Right cardiac atrium (tissue), 5 donors: Measurements from ENCODE around the gene TECTA. TPM values are rescaled to one million over a fixed set of nuclear protein-coding genes. Genes with fewer than 3 reads are reported as not detected.

Source experiments
- ATAC-seq, 2 donors: fragments of 200-7000 bp; cut with Tn5 transposase; one replicate each; pipeline versions ENCODE4 v1.8.0 to v1.9.1; 2020; ENCODE audit warnings: moderate library complexity in 2 of 2, mild to moderate bottlenecking in 1 of 2
- DNase-seq, 3 donors: peaks; one replicate each; pipeline ENCODE4 v3.0.0-alpha.2; 2020
- H3K27ac ChIP-seq: one replicate; pipeline ENCODE4 v1.5.1; 2013; ENCODE audit warnings: mild to moderate bottlenecking, low read length, control low read depth, moderate library complexity
- H3K27me3 ChIP-seq: one replicate; pipeline ENCODE4 v1.6.1; 2013; ENCODE audit not compliant: control insufficient read depth, insufficient read depth
- H3K4me1 ChIP-seq: one replicate; pipeline ENCODE4 v1.6.1; 2013; ENCODE audit warnings: low read length; ENCODE audit not compliant: control insufficient read depth, insufficient read depth
- H3K4me3 ChIP-seq: one replicate; pipeline ENCODE4 v1.5.1; 2013; ENCODE audit warnings: low read length, control low read depth
- H3K9me3 ChIP-seq: one replicate; pipeline ENCODE4 v1.6.1; 2013; ENCODE audit warnings: low read length; ENCODE audit not compliant: control insufficient read depth
- WGBS: extraction: QIAGEN DNeasy Blood & Tissue Kit; methylation state at CpG from one replicate; pipeline ENCODE4 v1.1.7; 2013; 5-methylcytosine and 5-hydroxymethylcytosine counted together
- intact Hi-C, 4 donors: fragments of 100-400 bp; cut with DNase I; formaldehyde crosslinking; loops; one replicate each; pipeline versions ENCODE4 v1.11.0 to v1.14.0; 2022 to 2023
- polyA plus RNA-seq: library from polyadenylated mRNA; stranded (reverse); fragments of 200-250 nt; gene quantifications from one replicate; pipeline ENCODE4 v1.2.3, GENCODE V29; 2013
- total RNA-seq, 4 donors: library from RNA; stranded (reverse); fragmentation: NEBNext Ultra II Directional; extraction: Animal tissue kit (Norgen Biotek cat#: 25700); gene quantifications; one replicate each; pipeline ENCODE4 v1.2.1, GENCODE V29; 2021
- donor health status: healthy with polysubstance abuse.
- donor health status: DM: no; HTN: yes; CAD: no.
- donor health status: DM: no; HTN: no; CAD: no.
- donor health status: DM: no; HTN: yes; CAD: no; lungs with severe emphysema.
- donor health status: DM: yes; HTN: yes; CAD: no.

The TECTA gene
- total and polyA plus RNA-seq, 5 donors = 2.1 to 7.4 (median 4.0) TPM

GRCh38 chr11:121212536-121213361 is 111.7 kb downstream of the TECTA start:
- WGBS = 80% methylated on average over 3 of the region's 3 CpGs
- Histone ChIP-seq H3K4me1 (peaks cover 4% of the 10 kb centered on the region), H3K4me3 (no peak overlapping the region), H3K27ac (no peak overlapping the region), H3K27me3 (no peaks in the 10 kb centered on the region), H3K9me3 (no peaks in the 10 kb centered on the region)
- DNase-seq (no peak), ATAC-seq (peak; percentile 13 to 36)
- intact Hi-C loops = no loop called here

- DNase-seq (no peak), ATAC-seq (peak in 1 of 2 donors; percentile 13)
- Histone ChIP-seq H3K9me3 (no peaks in the 10 kb centered on the region), H3K4me3 (no peak overlapping the region), H3K4me1 (peaks cover 4% of the 10 kb centered on the region), H3K27me3 (no peaks in the 10 kb centered on the region), H3K27ac (no peak overlapping the region)
- WGBS = 54% methylated on average over 3 of the region's 3 CpGs
- intact Hi-C loops = no loop called here
Observed at GRCh38 chr11:121213362-121213893, 112.4 kb downstream of the TECTA start.

- no peaks in the 10 kb centered on the region for H3K27me3 ChIP-seq
- peaks cover 4% of the 10 kb centered on the region for H3K4me1 ChIP-seq
- ATAC-seq (no peak), DNase-seq (no peak)
- no peak overlapping the region for H3K27ac ChIP-seq
- H3K9me3 ChIP-seq = no peaks in the 10 kb centered on the region
- intact Hi-C loops = no loop called here
- H3K4me3 ChIP-seq = no peak overlapping the region
Observed at GRCh38 chr11:121214861-121215260, 113.8 kb downstream of the TECTA start.

DNA sequence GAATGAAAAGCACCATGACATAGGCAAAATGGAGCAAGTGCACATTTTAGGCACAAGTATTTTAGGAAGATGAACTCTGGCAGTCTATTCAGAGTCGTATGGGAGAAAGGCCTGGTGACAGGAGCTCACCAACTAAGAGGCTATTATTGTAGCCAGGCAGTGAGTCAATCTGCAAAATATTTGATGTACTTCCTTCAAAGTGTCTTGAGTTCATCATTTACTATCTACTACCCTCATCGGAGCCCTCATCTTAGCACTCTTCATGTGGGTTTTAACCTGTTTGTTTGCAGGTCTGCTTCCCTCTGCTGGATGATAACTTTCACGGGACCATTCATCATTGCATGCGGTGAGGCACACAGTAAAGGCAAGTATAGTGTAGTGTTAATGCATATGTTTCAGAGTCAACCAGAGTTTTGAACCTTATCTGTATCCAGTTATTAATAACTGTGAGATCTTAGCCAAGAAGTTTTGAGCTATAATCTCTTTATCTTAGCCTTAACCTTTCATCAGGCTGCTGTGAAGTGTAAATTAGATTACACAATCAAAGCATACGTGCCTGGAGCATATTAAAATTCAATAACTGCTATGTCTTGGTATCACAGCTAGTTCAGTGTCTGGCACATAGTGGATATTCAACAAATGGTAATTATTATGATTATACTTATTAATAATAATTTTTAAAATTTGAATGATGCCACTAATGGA is 120.6 kb downstream of the TECTA start:
- H3K4me3 ChIP-seq = no peak overlapping the region
- WGBS = 47% methylated on average over 5 of the region's 5 CpGs
- intact Hi-C loops = no loop called here
- H3K9me3 ChIP-seq = no peaks in the 10 kb centered on the region
- DNase-seq = no peak
- no peaks in the 10 kb centered on the region for H3K4me1 ChIP-seq
- H3K27me3 ChIP-seq = no peaks in the 10 kb centered on the region
- no peak overlapping the region for H3K27ac ChIP-seq
- ATAC-seq = no peak

- no peaks in the 10 kb centered on the region for H3K4me1 ChIP-seq
- no peaks in the 10 kb centered on the region for H3K27me3 ChIP-seq
- DNase-seq = no peak
- 75% methylated on average over 4 of the region's 4 CpGs for WGBS
- H3K4me3 ChIP-seq = no peak overlapping the region
- no peak for ATAC-seq
- intact Hi-C loops = no loop called here
- H3K27ac ChIP-seq = no peak overlapping the region
- H3K9me3 ChIP-seq = no peaks in the 10 kb centered on the region
Observed at GRCh38 chr11:121223161-121223560, 122.1 kb downstream of the TECTA start.

- intact Hi-C loops = no loop called here
- H3K4me3 ChIP-seq = no peak overlapping the region
- H3K9me3 ChIP-seq = no peaks in the 10 kb centered on the region
- no peak overlapping the region for H3K27ac ChIP-seq
- ATAC-seq = no peak
- H3K27me3 ChIP-seq = no peaks in the 10 kb centered on the region
- 76% methylated on average over 4 of the region's 4 CpGs for WGBS
- H3K4me1 ChIP-seq = peaks cover 2% of the 10 kb centered on the region
- DNase-seq = no peak
Observed at GRCh38 chr11:121225382-121225781, 124.3 kb downstream of the TECTA start.

DNA sequence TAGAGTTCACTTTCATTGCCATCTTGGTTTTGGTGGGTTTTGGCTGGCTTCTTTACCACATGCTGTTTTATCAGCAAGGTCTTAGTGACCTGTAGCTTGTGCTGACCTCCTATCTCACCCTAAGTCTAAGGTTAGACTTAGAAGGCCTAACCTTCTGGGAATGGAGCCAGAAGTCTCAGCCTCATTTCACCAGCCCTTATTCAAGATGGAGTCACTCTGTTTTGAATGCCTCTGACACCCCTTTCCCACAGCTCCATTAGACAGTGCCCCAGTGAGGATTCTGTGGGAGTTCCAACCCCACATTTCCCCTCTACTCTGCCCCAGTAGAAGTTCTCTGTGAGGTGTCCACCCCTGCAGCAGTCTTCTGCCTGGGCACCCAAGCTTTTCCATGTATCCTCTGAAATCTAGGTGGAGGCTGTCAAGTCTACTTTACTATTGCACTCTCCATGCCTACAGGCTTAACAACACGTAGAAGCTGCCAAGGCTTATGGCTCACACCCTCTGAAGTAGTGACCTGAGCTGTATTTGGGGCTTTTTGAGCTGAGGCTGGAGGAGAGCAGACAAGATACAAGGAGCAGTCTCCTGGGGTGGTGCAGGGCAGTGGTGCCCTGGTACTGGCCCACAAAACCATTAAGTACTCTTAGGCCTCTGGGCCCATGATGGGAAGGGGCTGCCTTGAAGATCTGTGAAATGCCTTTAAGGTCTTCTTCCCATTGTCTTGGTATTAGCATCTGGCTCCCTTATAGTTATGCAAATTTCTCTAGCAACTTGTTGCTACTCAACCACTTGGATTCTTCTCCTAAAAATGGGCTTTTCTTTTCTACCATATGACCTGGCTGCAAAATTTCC is 125.6 kb downstream of the TECTA start:
- no peaks in the 10 kb centered on the region for H3K27me3 ChIP-seq
- ATAC-seq (no peak), DNase-seq (no peak)
- no peak overlapping the region for H3K4me3 ChIP-seq
- H3K27ac ChIP-seq = no peak overlapping the region
- peaks cover 8% of the 10 kb centered on the region for H3K4me1 ChIP-seq
- intact Hi-C loops = no loop called here
- H3K9me3 ChIP-seq = no peaks in the 10 kb centered on the region
- 78% methylated on average over 1 of the region's 1 CpG for WGBS

- no peak for ATAC-seq
- intact Hi-C loops = no loop called here
- Histone ChIP-seq H3K9me3 (no peaks in the 10 kb centered on the region), H3K27ac (no peak overlapping the region), H3K27me3 (no peaks in the 10 kb centered on the region), H3K4me1 (peaks cover 9% of the 10 kb centered on the region), H3K4me3 (no peak overlapping the region)
- 87% methylated on average over 1 of the region's 1 CpG for WGBS
- DNase-seq = no peak
Observed at GRCh38 chr11:121228851-121229250, 127.8 kb downstream of the TECTA start.

GRCh38 chr11:121229495-121230215 is 128.6 kb downstream of the TECTA start:
- peak; percentile 64 to 66 for ATAC-seq
- Histone ChIP-seq H3K9me3 (no peaks in the 10 kb centered on the region), H3K27ac (no peak overlapping the region), H3K4me3 (no peak overlapping the region), H3K4me1 (peaks cover 9% of the 10 kb centered on the region), H3K27me3 (no peaks in the 10 kb centered on the region)
- DNase-seq = no peak
- 62% methylated on average over 5 of the region's 5 CpGs for WGBS
- intact Hi-C loops = no loop called here

GRCh38 chr11:121231576-121232278 is 130.7 kb downstream of the TECTA start:
- Histone ChIP-seq H3K27me3 (no peaks in the 10 kb centered on the region), H3K27ac (peak overlapping the region; percentile 3), H3K4me3 (no peak overlapping the region), H3K4me1 (peaks cover 9% of the 10 kb centered on the region), H3K9me3 (no peaks in the 10 kb centered on the region)
- intact Hi-C loops = no loop called here
- peak; percentile 83 to 89 for ATAC-seq
- DNase-seq = peak; percentile 44 to 74 (median 45)
- 77% methylated on average over 8 of the region's 8 CpGs for WGBS
